ENCODE results near the gene DDX24.

DDX24 gene

GRCh38 chr14:94031161-94031882, 49.7 kb downstream of the DDX24 start:
- no peak for DNase-seq (ENCODE audit: low read depth in 2 of 2)

DNA sequence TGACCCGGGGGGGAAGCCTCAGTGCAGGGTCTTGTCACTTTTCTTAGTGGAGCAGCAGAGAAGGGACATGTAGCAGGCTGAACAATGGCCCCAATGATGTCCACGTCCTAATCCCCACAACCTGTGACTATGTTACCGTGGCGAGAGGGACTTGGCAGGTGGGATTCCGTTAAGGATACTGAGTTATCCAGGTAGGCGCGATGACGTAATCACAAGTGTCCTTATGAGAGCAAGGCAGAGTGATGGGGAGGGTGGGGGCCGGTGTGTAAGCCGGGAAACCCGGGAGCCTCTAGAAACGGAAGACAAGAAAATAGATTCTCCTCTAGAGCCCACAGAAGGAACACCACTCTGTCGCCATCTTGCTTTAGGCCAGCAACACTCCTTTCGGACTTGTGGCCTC, 50.4 kb downstream of the DDX24 start:
- DNase-seq (ENCODE audit: low read depth in 2 of 2), result no peak

DNA sequence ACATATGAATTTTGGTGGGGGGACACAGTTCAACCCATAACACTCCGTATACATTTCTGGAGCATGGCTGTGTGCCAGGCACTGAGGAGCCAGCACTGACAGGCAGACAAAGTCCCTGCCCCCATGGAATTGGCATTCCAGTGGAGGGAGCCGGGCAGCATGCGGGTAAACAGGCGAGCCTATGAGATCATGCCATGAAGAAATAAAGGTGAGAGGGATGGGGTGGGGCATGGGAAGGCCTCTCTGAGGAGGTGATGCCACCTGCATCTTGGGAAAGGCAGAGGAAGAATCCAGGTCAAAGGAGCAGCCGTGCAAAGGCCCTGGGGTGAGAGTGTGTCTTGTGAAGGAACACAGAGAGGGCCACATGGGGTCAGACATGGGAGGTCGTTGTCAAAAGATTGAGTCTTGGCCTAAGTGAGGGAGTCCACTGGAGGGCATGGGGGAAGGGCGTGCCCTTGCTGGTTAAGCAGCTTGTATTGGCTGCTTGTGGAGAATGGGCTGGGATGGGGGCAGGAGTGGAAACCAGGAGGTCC, 51.3 kb downstream of the DDX24 start:
- no peak for DNase-seq (ENCODE audit: low read depth in 2 of 2)

- DNase-seq (ENCODE audit: low read depth in 2 of 2), result no peak
Measured at GRCh38 chr14:94029265-94029664, 51.7 kb downstream of the DDX24 start.

DNA sequence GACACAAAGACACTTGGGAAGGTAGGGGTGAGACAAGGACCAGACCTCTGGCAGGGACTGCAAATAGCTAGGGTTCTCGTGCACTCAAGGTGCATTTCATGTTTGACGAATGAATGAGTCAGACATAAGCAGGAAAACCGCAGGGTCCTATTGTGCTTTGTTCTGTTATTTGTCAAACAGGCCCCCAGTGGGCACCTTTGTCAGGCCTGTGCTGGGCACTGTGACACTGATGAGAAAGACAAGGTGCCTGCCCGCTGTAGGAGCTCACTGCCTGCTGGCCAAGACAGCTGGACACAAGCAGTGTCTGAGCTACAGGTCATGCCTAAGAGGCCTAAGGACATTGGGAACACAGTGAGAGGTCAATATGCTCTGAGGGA, 52.6 kb downstream of the DDX24 start:
- DNase-seq (ENCODE audit: low read depth in 2 of 2), result peak in 1 of 2 donors; percentile 12

DNA sequence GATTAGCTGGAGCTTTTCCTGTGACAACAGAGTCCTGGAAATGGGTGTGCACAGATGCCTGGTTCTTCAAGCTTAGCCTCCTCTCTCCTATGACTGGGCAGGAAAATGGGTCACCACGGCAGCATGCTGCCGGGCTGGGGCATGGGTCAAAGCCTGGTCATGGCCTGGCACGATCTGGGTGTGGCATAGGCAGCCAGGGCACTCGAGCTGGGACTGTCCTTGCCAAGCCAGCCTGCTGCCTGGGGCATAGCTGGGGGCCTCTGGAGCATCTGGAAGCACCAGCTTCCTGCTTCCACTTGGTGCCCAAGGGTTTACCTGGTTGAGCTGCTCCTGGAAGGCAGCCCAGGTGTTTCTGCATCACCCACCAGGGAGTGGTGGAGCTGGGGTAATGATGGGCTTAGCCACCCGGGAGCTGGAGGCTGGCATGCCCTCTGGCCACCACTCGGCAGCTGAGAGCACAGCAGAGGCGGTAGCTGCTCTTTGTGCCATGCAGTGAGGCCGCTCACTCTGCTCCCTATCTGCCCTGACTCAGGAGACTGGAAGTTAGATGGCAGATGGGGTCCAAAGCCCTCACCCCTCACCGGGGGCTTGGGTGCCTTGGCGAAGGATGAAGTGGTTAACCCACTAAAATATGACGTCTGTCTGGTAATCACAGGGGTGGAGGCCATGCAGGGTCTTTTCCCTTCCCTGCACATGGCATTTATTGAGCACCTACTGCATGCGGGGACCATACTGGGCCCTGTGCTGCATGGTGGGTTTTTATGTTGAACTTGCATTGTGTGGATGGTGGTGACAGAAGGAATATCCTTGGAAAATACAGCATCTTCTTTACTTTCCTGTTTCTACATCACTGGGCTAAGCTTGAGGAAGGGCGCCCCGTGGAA, 53.2 kb downstream of the DDX24 start:
- no peak for DNase-seq (ENCODE audit: low read depth in 2 of 2)

- DNase-seq (ENCODE audit: low read depth in 2 of 2), result no peak
Measured at GRCh38 chr14:94026889-94027469, 54.0 kb downstream of the DDX24 start.

GRCh38 chr14:94026173-94026888, 54.7 kb downstream of the DDX24 start, which contains the start of gene OTUB2:
Gene OTUB2 (plus strand): TSS chr14:94026340. CDS start chr14:94026538, 198 bp downstream.
- DNase-seq (ENCODE audit: low read depth in 2 of 2), result peak; percentile 89 to 93

GRCh38 chr14:94025720-94026119, 55.3 kb downstream of the DDX24 start:
- DNase-seq (ENCODE audit: low read depth in 2 of 2), result no peak

DNA sequence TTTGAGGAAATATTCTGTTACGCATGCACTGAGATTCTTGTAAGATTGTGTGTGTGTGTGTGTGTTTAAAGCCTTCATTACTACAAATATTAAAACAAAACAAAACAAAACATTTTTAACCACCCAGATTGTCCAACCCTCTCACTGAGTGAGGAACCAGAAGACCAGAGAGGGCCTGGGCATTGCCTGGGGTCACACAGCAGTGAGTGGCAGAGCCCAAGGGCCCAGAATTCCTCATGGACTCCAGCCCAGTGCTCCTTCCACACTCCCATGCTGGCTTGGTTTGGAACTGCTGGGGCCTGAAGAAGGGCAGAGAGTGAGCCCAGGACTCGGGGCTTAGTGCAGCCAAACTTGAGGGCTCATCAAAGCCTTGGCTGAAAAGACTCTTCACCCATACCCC, 56.5 kb downstream of the DDX24 start:
- DNase-seq (ENCODE audit: low read depth in 2 of 2), result no peak

DNA sequence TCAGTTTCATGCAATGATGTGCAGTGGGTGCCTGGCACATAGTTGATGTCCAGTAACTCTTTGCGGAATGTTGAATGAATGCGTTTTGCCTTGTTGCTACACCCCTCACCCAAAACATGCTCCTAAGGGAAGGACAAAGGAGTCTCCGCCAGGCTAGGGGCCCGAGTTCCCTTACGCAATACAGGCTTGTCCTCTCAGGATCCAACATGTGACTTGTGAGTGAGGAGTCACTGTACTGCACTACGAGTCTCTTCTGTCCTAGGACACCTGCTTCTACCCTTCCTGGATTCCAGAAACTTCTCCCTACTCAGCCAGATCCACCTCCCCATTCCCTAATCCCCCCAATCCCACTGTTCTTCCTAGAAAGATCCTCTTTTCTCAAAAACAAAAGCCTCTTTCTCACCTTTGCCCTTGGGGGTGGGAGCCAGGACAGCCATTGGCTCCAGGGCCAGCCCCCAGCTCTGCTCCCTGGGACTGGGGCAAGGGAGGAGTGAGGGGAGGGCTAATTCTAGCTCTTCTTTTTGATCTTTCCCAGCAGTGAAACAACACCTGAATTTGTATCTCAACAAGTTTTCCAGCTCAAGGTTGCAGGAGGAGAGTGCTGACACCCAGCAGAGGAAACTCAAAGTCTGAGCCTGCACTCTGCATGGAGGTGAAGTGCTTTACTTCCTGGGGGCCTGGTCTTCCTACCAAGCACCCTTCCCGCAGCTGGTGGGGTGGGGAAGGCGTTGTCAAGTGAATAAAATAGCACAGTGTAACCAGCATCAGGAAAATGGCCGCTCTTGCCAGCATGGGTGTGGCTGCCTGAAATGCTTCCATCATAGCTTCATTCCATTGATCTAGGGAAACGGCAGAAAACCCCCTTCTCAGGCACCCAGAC, 58.2 kb downstream of the DDX24 start:
- no peak for DNase-seq (ENCODE audit: low read depth in 2 of 2)

- DNase-seq (ENCODE audit: low read depth in 2 of 2), result no peak
Measured at GRCh38 chr14:94021416-94022157, 59.4 kb downstream of the DDX24 start.

DNA sequence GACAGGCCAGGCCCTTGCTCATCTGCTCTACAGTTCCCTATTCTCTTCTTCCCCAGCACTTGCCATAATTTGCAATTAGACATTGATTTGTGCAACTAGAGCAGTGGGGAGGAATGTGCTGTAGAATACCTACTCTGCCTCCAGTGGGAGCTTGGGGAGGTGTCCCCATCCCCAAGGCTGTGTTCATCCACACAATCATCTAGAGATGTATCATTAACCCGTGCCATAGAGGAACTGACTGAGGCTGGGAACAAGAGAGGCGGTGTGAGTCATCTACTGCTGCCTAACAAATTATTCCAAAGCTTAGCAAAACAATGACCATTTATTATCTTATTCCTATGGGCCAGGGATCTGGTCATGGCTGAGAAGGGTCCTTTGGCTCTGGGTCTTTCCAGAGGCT, 60.0 kb downstream of the DDX24 start:
- DNase-seq (ENCODE audit: low read depth in 2 of 2), result no peak

DNA sequence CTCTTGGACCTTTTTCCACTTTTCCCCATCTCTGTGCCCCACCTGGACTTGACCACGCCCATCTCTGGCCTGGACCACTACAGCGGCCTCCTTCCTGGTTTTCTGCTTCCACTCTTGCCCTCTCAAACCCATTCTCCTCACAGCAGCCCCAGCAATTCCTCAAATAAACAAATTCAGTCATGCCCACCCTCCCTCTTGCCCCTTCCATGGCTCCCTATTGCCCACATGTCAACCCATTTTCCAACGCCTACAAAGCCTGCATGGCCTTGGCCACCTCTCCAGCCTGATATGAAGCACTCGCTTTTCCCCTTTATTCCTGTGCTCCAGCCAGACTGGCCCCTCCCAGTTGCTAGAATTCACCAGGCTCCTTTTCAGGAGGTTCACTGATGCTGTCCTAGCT, 60.7 kb downstream of the DDX24 start:
- no peak for DNase-seq (ENCODE audit: low read depth in 2 of 2)

- no peak for DNase-seq (ENCODE audit: low read depth in 2 of 2)
Measured at GRCh38 chr14:94019329-94019728, 61.7 kb downstream of the DDX24 start.

- DNase-seq (ENCODE audit: low read depth in 2 of 2), result no peak
Measured at GRCh38 chr14:94018308-94018707, 62.7 kb downstream of the DDX24 start.

DNA sequence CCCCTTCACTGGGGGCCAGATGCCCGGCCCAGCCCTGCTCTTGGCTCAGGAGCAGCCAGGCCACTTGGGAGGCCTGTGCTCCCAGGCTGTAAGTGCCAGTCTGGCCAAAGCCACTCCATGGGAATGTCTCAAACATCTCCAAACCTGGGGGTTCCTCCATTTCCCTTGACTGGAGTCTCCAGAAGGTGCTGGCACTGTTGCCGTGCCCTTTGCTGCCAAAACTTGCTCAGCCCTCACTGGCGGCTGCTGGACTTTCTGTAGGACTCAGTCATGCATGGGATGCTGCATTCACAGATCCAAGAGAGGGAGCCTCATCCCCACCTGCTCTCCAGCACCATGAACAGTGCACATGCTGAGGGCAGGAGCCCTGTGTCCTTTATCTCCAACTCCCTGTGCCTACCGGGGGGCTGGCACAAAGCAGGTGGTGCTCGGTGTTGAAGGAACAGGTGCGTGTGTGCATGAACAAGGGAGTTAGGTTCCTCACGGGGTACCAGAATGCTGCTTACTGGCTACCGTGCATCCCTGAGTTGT, 64.5 kb downstream of the DDX24 start:
- no peak for DNase-seq (ENCODE audit: low read depth in 2 of 2)

- DNase-seq (ENCODE audit: low read depth in 2 of 2), result no peak
Measured at GRCh38 chr14:94015223-94015622, 65.8 kb downstream of the DDX24 start.

- no peak for DNase-seq (ENCODE audit: low read depth in 2 of 2)
Measured at GRCh38 chr14:94014382-94014781, 66.6 kb downstream of the DDX24 start.

- DNase-seq (ENCODE audit: low read depth in 2 of 2), result no peak
Measured at GRCh38 chr14:94011795-94012194, 69.2 kb downstream of the DDX24 start.

All from stimulated activated CD8-positive, alpha-beta memory T cell treated with anti-CD3 and anti-CD28 coated beads, Interleukin-7, amount 100 ng/mL, for 4 hours (primary cell).